Suprapubic skin (tissue), 4 donors: ENCODE measurements around the gene RYR1.

ENCODE experiments used
- CTCF ChIP-seq, 2 donors: fragments of 200-600 bp in 1 of 2; fragments of 450-650 bp in 1 of 2; sonication (generic) in 1 of 2; IDR thresholded peaks; one replicate each; pipeline ENCODE4 v1.5.1; 2016 to 2019; ENCODE audit warnings: antibody characterized with exemption in 2 of 2, mild to moderate bottlenecking in 1 of 2, moderate library complexity in 1 of 2
- EP300 ChIP-seq: sonication (generic); formaldehyde crosslinking; IDR thresholded peaks from one replicate; pipeline ENCODE4 v1.6.1; 2017; ENCODE audit warnings: antibody characterized with exemption
- POLR2A ChIP-seq, 2 donors: fragments of 450-650 bp; IDR thresholded peaks; one replicate each; pipeline ENCODE4 v1.6.1; 2017; ENCODE audit warnings: antibody characterized with exemption in 2 of 2, mild to moderate bottlenecking in 2 of 2, moderate library complexity in 2 of 2
- POLR2AphosphoS5 ChIP-seq, 3 donors: sonication (generic); formaldehyde crosslinking; IDR thresholded peaks; one replicate each; pipeline ENCODE4 v1.6.1; 2017; ENCODE audit warnings: antibody characterized with exemption in 3 of 3

GRCh38 chr19:38543286-38543806 is 109.9 kb downstream of the RYR1 start:
- TF ChIP-seq CTCF (IDR thresholded peaks at IDR 0.05) (no peak), POLR2A (IDR thresholded peaks at IDR 0.05) (no peak), POLR2AphosphoS5 (IDR thresholded peaks at IDR 0.05) (no peak), EP300 (no peak)
